ENCODE data around the gene VAX1.

DNA sequence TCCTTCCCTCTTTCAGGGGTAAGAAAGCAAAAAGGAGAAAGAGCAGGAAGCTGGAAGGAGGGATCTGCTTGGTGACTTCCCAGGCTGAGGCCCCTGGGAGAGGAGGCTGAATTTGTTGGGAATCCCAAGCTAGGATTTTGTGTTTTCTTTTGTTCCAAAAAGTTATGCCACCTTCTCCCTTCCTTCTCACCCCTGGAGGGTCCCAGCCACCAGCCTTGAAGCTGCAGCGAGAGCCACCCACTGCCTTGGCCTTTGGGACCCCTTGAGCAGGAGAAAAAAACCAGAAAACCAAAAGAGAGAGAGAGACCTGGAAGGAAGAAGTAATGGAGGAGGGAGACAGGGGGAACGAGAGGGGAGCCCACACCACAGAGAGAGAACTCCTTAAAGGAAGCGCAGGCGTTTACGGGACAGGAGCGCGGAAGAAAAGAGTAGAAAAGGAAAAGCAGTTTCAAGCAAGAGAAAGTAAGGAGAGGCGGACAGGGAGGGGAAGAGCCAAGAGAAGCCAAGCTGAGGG is 7.2 kb downstream of the VAX1 start:
- TF ChIP-seq, protein P1, sequence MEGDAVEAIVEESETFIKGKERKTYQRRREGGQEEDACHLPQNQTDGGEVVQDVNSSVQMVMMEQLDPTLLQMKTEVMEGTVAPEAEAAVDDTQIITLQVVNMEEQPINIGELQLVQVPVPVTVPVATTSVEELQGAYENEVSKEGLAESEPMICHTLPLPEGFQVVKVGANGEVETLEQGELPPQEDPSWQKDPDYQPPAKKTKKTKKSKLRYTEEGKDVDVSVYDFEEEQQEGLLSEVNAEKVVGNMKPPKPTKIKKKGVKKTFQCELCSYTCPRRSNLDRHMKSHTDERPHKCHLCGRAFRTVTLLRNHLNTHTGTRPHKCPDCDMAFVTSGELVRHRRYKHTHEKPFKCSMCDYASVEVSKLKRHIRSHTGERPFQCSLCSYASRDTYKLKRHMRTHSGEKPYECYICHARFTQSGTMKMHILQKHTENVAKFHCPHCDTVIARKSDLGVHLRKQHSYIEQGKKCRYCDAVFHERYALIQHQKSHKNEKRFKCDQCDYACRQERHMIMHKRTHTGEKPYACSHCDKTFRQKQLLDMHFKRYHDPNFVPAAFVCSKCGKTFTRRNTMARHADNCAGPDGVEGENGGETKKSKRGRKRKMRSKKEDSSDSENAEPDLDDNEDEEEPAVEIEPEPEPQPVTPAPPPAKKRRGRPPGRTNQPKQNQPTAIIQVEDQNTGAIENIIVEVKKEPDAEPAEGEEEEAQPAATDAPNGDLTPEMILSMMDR (IDR thresholded peaks at IDR 0.05): no peak
- TF ChIP-seq POLR2A (IDR thresholded peaks at IDR 0.05) (no peak), EP300 (IDR thresholded peaks at IDR 0.05) (no peak)

Data from tibial nerve (tissue), 4 donors.